Breast epithelium (tissue), 4 donors: Measurements from ENCODE around the gene PSMB1. TPM values are rescaled to one million over a fixed set of nuclear protein-coding genes. Genes with fewer than 3 reads are reported as not detected.

Source experiments
- DNase-seq, 2 donors: peaks; one replicate each; pipeline ENCODE4 v3.0.0-alpha.2; 2019; ENCODE audit warnings: low spot score in 2 of 2
- H3K27ac ChIP-seq, 2 donors: fragments of 200-600 bp; sonication (generic) in 1 of 2; one replicate each; pipeline ENCODE4 v1.5.1; 2016 to 2019; ENCODE audit warnings: mild to moderate bottlenecking in 1 of 2
- H3K27me3 ChIP-seq, 2 donors: fragments of 200-600 bp; sonication (generic) in 1 of 2; one replicate each; pipeline versions ENCODE4 v1.5.1 to v1.6.0; 2017 to 2019; ENCODE audit warnings: control low read depth in 1 of 2, mild to moderate bottlenecking in 1 of 2
- H3K36me3 ChIP-seq: fragments of 200-600 bp; one replicate; pipeline ENCODE4 v1.5.1; 2019
- H3K4me1 ChIP-seq, 2 donors: fragments of 200-600 bp; sonication (generic); one replicate each; pipeline ENCODE4 v1.5.1; 2016 to 2019; ENCODE audit warnings: control low read depth in 1 of 2
- H3K4me3 ChIP-seq, 3 donors: fragments of 200-600 bp; sonication (generic); 1 replicate in 2 of 3; 2 replicates in 1 of 3; pipeline ENCODE4 v1.5.1; 2016 to 2019; ENCODE audit warnings: mild to moderate bottlenecking in 3 of 3, moderate library complexity in 2 of 3
- H3K9me3 ChIP-seq, 2 donors: fragments of 200-600 bp; sonication (generic) in 1 of 2; one replicate each; pipeline ENCODE4 v1.5.1; 2016 to 2019; ENCODE audit warnings: control low read depth in 1 of 2
- CTCF ChIP-seq, 3 donors: fragments of 450-650 bp; IDR thresholded peaks; one replicate each; pipeline ENCODE4 v1.5.1; 2016 to 2017; ENCODE audit warnings: antibody characterized with exemption in 3 of 3, mild to moderate bottlenecking in 3 of 3, moderate library complexity in 3 of 3
- POLR2A ChIP-seq: fragments of 450-650 bp; IDR thresholded peaks from one replicate; pipeline ENCODE4 v1.6.1; 2016; ENCODE audit warnings: antibody characterized with exemption, mild to moderate bottlenecking, moderate library complexity
- POLR2AphosphoS5 ChIP-seq, 3 donors: sonication (generic); formaldehyde crosslinking; IDR thresholded peaks; one replicate each; pipeline ENCODE4 v1.6.1; 2017; ENCODE audit warnings: antibody characterized with exemption in 3 of 3
- intact Hi-C: fragments of 100-400 bp; cut with DNase I; formaldehyde crosslinking; loops from one replicate; pipeline ENCODE4 v1.15.1; 2023; ENCODE audit warnings: low total_unique reads
- total RNA-seq, 3 donors: library from RNA; depleted of rRNA; stranded (reverse); fragments of >200 nt; gene quantifications; one replicate each; pipeline ENCODE4 v1.1.0, GENCODE V29; 2016

The PSMB1 gene
- total RNA-seq, 3 donors from 2014 or later: 190 to 281 (median 214) TPM

GRCh38 chr6:170500955-170501590, 52.0 kb downstream of the PSMB1 start:
- H3K27me3 ChIP-seq: peaks cover 0 to 5% of the 10 kb centered on the region in 2 donors
- H3K9me3 ChIP-seq: peaks cover 13 to 23% of the 10 kb centered on the region in 2 donors
- H3K4me3 ChIP-seq: no peak overlapping the region
- H3K4me1 ChIP-seq: no peaks in the 10 kb centered on the region
- TF ChIP-seq POLR2AphosphoS5 (IDR thresholded peaks at IDR 0.05) (no peak), CTCF (IDR thresholded peaks at IDR 0.05) (no peak), POLR2A (no peak)
- no peak for DNase-seq
- intact Hi-C loops: no loop called here
- no peak overlapping the region for H3K27ac ChIP-seq
- no peaks in the 10 kb centered on the region for H3K36me3 ChIP-seq

DNA sequence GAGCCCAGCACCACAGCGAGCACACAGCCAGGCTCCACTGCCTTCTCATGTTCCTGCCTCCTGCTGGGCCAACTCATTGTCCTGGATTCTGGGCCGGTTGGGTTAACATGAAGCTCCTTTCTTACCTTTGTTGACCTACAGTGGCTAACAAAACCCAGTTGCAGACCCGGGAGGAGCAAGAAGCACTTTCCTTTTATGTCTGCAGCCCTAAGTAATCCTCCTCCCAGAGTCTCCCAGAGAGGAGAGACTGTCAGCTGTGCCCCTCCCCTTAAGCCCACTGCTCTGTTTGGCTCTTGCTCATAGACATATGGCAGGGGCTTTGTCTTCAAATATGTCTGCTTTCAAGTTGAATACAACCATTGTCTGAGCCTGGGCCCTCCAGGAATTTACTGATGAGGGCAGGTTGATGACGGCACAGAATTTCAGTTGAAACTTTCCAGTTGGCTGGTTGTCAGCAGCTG, 55.2 kb downstream of the PSMB1 start:
- Histone ChIP-seq H3K27ac (no peak overlapping the region), H3K9me3 (peaks cover 8 to 19% of the 10 kb centered on the region in 2 donors), H3K36me3 (no peaks in the 10 kb centered on the region), H3K27me3 (peaks cover 0 to 5% of the 10 kb centered on the region in 2 donors), H3K4me3 (no peak overlapping the region), H3K4me1 (no peaks in the 10 kb centered on the region)
- no peak for DNase-seq
- TF ChIP-seq POLR2A (no peak), CTCF (IDR thresholded peaks at IDR 0.05) (no peak), POLR2AphosphoS5 (IDR thresholded peaks at IDR 0.05) (no peak)
- intact Hi-C loops: no loop called here

DNA sequence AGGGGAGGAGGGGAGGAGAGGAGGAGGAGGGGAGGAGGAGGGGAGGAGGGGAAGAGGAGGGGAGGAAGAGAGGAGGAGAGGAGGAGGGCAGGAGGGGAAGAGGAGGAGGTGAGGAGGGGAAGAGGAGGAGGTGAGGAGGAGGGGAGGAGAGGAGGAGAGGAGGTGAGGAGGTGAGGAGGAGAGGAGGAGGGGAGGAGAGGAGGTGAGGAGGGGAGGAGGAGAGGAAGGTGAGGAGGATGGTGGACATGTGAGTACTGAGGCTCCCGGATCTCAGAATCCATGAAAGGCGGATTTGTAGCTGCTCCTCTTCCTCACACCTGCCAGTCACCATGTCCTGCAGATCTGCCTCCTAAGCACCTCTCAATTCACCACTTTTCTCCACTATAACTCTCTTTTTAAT, 59.8 kb downstream of the PSMB1 start:
- no peaks in the 10 kb centered on the region for H3K27me3 ChIP-seq
- H3K4me3 ChIP-seq: no peak overlapping the region
- H3K9me3 ChIP-seq: no peaks in the 10 kb centered on the region
- no peak for TF ChIP-seq POLR2A
- no peak for TF ChIP-seq CTCF (IDR thresholded peaks at IDR 0.05)
- no peak for TF ChIP-seq POLR2AphosphoS5 (IDR thresholded peaks at IDR 0.05)
- intact Hi-C loops: no loop called here
- no peak overlapping the region for H3K27ac ChIP-seq
- no peak for DNase-seq
- H3K4me1 ChIP-seq: no peaks in the 10 kb centered on the region
- no peaks in the 10 kb centered on the region for H3K36me3 ChIP-seq

DNA sequence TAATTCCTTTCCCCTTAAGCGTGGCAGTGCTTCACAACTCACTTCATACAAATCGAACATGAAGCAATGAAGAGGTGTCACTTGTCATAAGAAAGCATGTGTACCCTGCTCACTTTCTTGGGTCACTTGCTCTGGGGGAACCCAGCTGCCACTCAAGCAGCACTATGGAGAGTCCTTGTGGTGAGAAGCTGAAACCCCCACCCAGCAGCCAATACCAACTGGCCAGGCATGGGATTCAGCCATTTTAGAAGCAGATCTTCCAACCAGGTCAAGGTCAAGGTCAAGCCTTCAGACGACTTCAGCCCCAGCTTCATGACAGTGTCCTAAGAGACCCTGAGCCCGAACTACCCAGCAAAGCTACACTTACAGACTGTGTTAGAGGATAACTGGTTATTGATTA, 62.8 kb downstream of the PSMB1 start:
- DNase-seq: no peak
- H3K27ac ChIP-seq: no peak overlapping the region
- no peaks in the 10 kb centered on the region for H3K9me3 ChIP-seq
- no peaks in the 10 kb centered on the region for H3K36me3 ChIP-seq
- TF ChIP-seq CTCF (IDR thresholded peaks at IDR 0.05) (no peak), POLR2A (no peak), POLR2AphosphoS5 (IDR thresholded peaks at IDR 0.05) (no peak)
- H3K4me3 ChIP-seq: no peak overlapping the region
- H3K4me1 ChIP-seq: no peaks in the 10 kb centered on the region
- intact Hi-C loops: no loop called here
- H3K27me3 ChIP-seq: no peaks in the 10 kb centered on the region

GRCh38 chr6:170489836-170490235, 63.3 kb downstream of the PSMB1 start:
- Histone ChIP-seq H3K4me3 (no peak overlapping the region), H3K27me3 (no peaks in the 10 kb centered on the region), H3K36me3 (no peaks in the 10 kb centered on the region), H3K4me1 (no peaks in the 10 kb centered on the region), H3K9me3 (no peaks in the 10 kb centered on the region), H3K27ac (no peak overlapping the region)
- intact Hi-C loops: no loop called here
- TF ChIP-seq POLR2AphosphoS5 (IDR thresholded peaks at IDR 0.05): no peak
- TF ChIP-seq CTCF (IDR thresholded peaks at IDR 0.05): no peak
- TF ChIP-seq POLR2A: no peak
- DNase-seq: no peak
